K562 (cell line): ENCODE results near the gene TACR2. TPM values are rescaled to one million over a fixed set of nuclear protein-coding genes. Genes with fewer than 3 reads are reported as not detected.
A peak's percentile ranks its signal among the peaks of the same experiment; 100 is the strongest.

Source experiments
- ATAC-seq: fragments of 200-7000 bp; cut with Tn5 transposase; 3 replicates; pipeline ENCODE4 v1.9.1; 2020; ENCODE audit warnings: moderate library complexity
- BruUV-seq: library from RNA; stranded (reverse); fragments of 400-500 nt; replicated peaks from 2 replicates; lab custom pipeline; 2021; lab: Mats Ljungman, UMichigan
- CTCF ChIA-PET: fragments of 300-600 bp; formaldehyde crosslinking; extraction: SDS; loops from one replicate; lab custom pipeline; 2021; ENCODE audit warnings: low intra/inter-chr PET ratio; lab: Yijun Ruan, JAX
- POLR2A ChIA-PET: fragments of 300-600, 350-650 bp; sonication (Branson Sonifier 250); formaldehyde crosslinking; extraction: SDS; loops from one replicate; lab custom pipeline; 2021; ENCODE audit warnings: antibody characterized with exemption, inconsistent platforms; lab: Yijun Ruan, JAX
- DNase-seq, 4 experiments: peaks; one replicate each; pipeline versions ENCODE4 v3.0.0 to v3.0.0-alpha.2; 2011 to 2018; ENCODE audit warnings: low spot score in 3 of 4, mixed read lengths in 3 of 4; ENCODE audit errors: extremely low read depth in 1 of 4
- FAIRE-seq: peaks from 2 replicates; lab custom pipeline; 2011; peaks lifted over from hg19 to GRCh38; lab: Jason Lieb, UNC
- H2AFZ ChIP-seq: 2 replicates; pipeline ENCODE4 v1.6.0; 2011; ENCODE audit warnings: low read depth, low read length, control low read depth, inconsistent platforms
- H3K27ac ChIP-seq: fragments of 200-600 bp; 3 replicates; pipeline ENCODE4 v1.8.0; 2011; ENCODE audit warnings: low read depth, mild to moderate bottlenecking, control low read depth, inconsistent platforms, low read length, moderate library complexity, mixed read lengths; ENCODE audit errors: extremely low read depth
- H3K27me3 ChIP-seq, 2 experiments: fragments of 300-600 bp in 1 of 2; 2 replicates in 1 of 2; 3 replicates in 1 of 2; pipeline versions ENCODE4 v1.6.0 to v1.8.0; 2011; ENCODE audit warnings: inconsistent platforms in 2 of 2, low read length in 2 of 2, mild to moderate bottlenecking in 1 of 2, mixed read lengths in 1 of 2, moderate library complexity in 1 of 2; ENCODE audit not compliant: control insufficient read depth in 2 of 2, insufficient read depth in 2 of 2
- H3K36me3 ChIP-seq: fragments of 300-600 bp; 3 replicates; pipeline ENCODE4 v1.8.0; 2011; ENCODE audit warnings: mild to moderate bottlenecking, low read length, inconsistent platforms; ENCODE audit not compliant: control insufficient read depth, insufficient read depth
- H3K4me1 ChIP-seq, 2 experiments: fragments of 200-600 bp in 1 of 2; replicated peaks in 1 of 2; 2 replicates in 1 of 2; 3 replicates in 1 of 2; pipeline versions ENCODE4 v1.5.1 to v1.8.0; 2011; ENCODE audit warnings: inconsistent platforms in 2 of 2, low read length in 2 of 2, mild to moderate bottlenecking in 1 of 2, mixed read lengths in 1 of 2, moderate library complexity in 1 of 2; ENCODE audit not compliant: control insufficient read depth in 2 of 2, insufficient read depth in 2 of 2
- H3K4me2 ChIP-seq: 2 replicates; pipeline ENCODE4 v1.6.1; 2011; ENCODE audit warnings: low read length, control low read depth, inconsistent platforms, mixed read lengths; ENCODE audit not compliant: insufficient read depth
- H3K4me3 ChIP-seq: fragments of 200-600 bp; sonication (generic), shearing (Covaris generic); 2 replicates; pipeline ENCODE4 v1.5.1; 2016; ENCODE audit warnings: control low read depth, inconsistent platforms
- H3K79me2 ChIP-seq: fragments of 200-600 bp; 3 replicates; pipeline ENCODE4 v1.8.0; 2011; ENCODE audit warnings: low read length, inconsistent platforms; ENCODE audit not compliant: control insufficient read depth, insufficient read depth
- H3K9ac ChIP-seq, 2 experiments: 2 replicates each; pipeline versions ENCODE4 v1.6.0 to v1.6.1; 2011; ENCODE audit warnings: low read depth in 2 of 2, low read length in 2 of 2, control low read depth in 1 of 2, inconsistent platforms in 1 of 2, mild to moderate bottlenecking in 1 of 2, mixed read lengths in 1 of 2; ENCODE audit not compliant: insufficient read depth in 1 of 2
- H3K9me1 ChIP-seq: one replicate; pipeline ENCODE4 v1.6.0; 2011; ENCODE audit warnings: inconsistent platforms, mild to moderate bottlenecking, low read length, moderate library complexity; ENCODE audit not compliant: control insufficient read depth, insufficient read depth
- H3K9me3 ChIP-seq: replicated peaks from 2 replicates; pipeline ENCODE4 v1.5.1; 2011; ENCODE audit warnings: low read depth, low read length, inconsistent platforms; ENCODE audit not compliant: control insufficient read depth, insufficient read depth
- H4K20me1 ChIP-seq: replicated peaks from 2 replicates; pipeline ENCODE4 v1.6.1; 2011; ENCODE audit warnings: low read length, inconsistent platforms, mixed read lengths; ENCODE audit not compliant: control insufficient read depth, insufficient read depth
- DACH1 ChIP-seq: fragments of 450-650 bp; IDR thresholded peaks from 2 replicates; pipeline ENCODE4 v1.6.1; 2018; ENCODE audit not compliant: partially characterized antibody
- GATAD2B ChIP-seq: fragments of 450-650 bp; IDR thresholded peaks from 2 replicates; pipeline ENCODE4 v1.6.1; 2017; ENCODE audit warnings: mild to moderate bottlenecking, borderline replicate concordance
- KDM5B ChIP-seq: fragments of 200-600 bp; sonication (generic); IDR thresholded peaks from 2 replicates; pipeline ENCODE4 v1.6.1; 2012; ENCODE audit warnings: low read depth, mild to moderate bottlenecking, moderate library complexity, low read length, control low read depth, inconsistent platforms; ENCODE audit not compliant: insufficient replicate concordance
- MTF1 ChIP-seq: fragments of 250-450 bp; sonication (Bioruptor Pico); IDR thresholded peaks from 2 replicates; pipeline ENCODE4 v1.9.0; 2021; ENCODE audit warnings: moderate library complexity, mild to moderate bottlenecking, inconsistent platforms, borderline replicate concordance
- PHB ChIP-seq: fragments of 250-450 bp; sonication (Bioruptor Pico); IDR thresholded peaks from 2 replicates; pipeline ENCODE4 v1.5.0; 2021
- POLR2G ChIP-seq: fragments of 200-400 bp; formaldehyde crosslinking; IDR thresholded peaks from 2 replicates; pipeline ENCODE4 v1.6.1; 2017; ENCODE audit warnings: low read depth, mild to moderate bottlenecking, antibody characterized with exemption, low read length, moderate library complexity
- ZBTB7A ChIP-seq: IDR thresholded peaks from 2 replicates; pipeline ENCODE4 v1.6.1; 2011; ENCODE audit warnings: low read depth, mild to moderate bottlenecking, low read length, moderate library complexity, borderline replicate concordance; ENCODE audit not compliant: control insufficient read depth
- ZNF175 ChIP-seq: fragments of 200-800 bp; sonication (Bioruptor generic); IDR thresholded peaks from 2 replicates; pipeline ENCODE4 v1.6.1; 2016; ENCODE audit warnings: low read depth, mild to moderate bottlenecking, missing genetic modification characterization, missing compliant biosample characterization
- WGBS: fragments of 100-300 bp; shearing (Covaris generic); methylation state at CpG from one replicate; pipeline ENCODE4 v1.1.6; 2016; ENCODE audit warnings: low coverage, mixed read lengths; ENCODE audit not compliant: insufficient coverage; ENCODE audit errors: missing lambda C conversion rate; 5-methylcytosine and 5-hydroxymethylcytosine counted together
- in situ Hi-C: fragments of 300-500 bp; cut with MboI; formaldehyde crosslinking; loops from 4 replicates; pipeline ENCODE4 v1.15.0; 2018; ENCODE audit warnings: inconsistent platforms, mixed read lengths
- intact Hi-C: fragments of 100-400 bp; cut with micrococcal nuclease; formaldehyde crosslinking; loops from 2 replicates; pipeline ENCODE4 v1.14.2; 2022
- polyA plus RNA-seq, 8 experiments: library from polyadenylated mRNA; depleted of rRNA in 4 of 8; stranded (reverse) in 5 of 8; unstranded in 3 of 8; fragments of >200 nt; fragmentation: Nextera tagmentation in 2 of 8; fragmentation: Illumina TruSeq in 1 of 8; extraction: Ambion mirVana in 2 of 8; extraction: Trizol in 1 of 8; gene quantifications; 2 replicates each; pipeline versions ENCODE4 v1.2.1 to v1.2.3, GENCODE V29; 2011 to 2014; ENCODE audit warnings: inconsistent platforms in 1 of 8, missing spikeins in 1 of 8
- total RNA-seq, 7 experiments: library from RNA; depleted of rRNA in 6 of 7; stranded (reverse); fragments of >200 nt in 6 of 7; fragmentation: Illumina TruSeq in 2 of 7; extraction: Trizol in 2 of 7; gene quantifications; 2 replicates each; pipeline versions ENCODE4 v1.2.1 to v1.2.3, GENCODE V29; 2011 to 2021; ENCODE audit warnings: low replicate concordance in 1 of 7
- TF ChIP-seq, protein P1 (sequence below): sonication (generic); formaldehyde crosslinking; IDR thresholded peaks from 2 replicates; pipeline ENCODE4 v1.8.0; 2023; ENCODE audit warnings: missing genetic modification reagents, mild to moderate bottlenecking, borderline replicate concordance
- TF ChIP-seq, protein P2 (sequence below): sonication (generic); formaldehyde crosslinking; IDR thresholded peaks from 2 replicates; pipeline ENCODE4 v1.9.0; 2022; ENCODE audit warnings: mild to moderate bottlenecking, missing genetic modification reagents
- TF ChIP-seq, protein P3 (sequence below): fragments of 450-650 bp; formaldehyde crosslinking; IDR thresholded peaks from 2 replicates; pipeline ENCODE4 v1.4.0; 2020; ENCODE audit warnings: mild to moderate bottlenecking

Gene TACR2
- total and polyA plus RNA-seq, 9 of the 15 experiments (the other 6 are each of a cell fraction or from before 2014, with no cell fraction given): not detected

DNA sequence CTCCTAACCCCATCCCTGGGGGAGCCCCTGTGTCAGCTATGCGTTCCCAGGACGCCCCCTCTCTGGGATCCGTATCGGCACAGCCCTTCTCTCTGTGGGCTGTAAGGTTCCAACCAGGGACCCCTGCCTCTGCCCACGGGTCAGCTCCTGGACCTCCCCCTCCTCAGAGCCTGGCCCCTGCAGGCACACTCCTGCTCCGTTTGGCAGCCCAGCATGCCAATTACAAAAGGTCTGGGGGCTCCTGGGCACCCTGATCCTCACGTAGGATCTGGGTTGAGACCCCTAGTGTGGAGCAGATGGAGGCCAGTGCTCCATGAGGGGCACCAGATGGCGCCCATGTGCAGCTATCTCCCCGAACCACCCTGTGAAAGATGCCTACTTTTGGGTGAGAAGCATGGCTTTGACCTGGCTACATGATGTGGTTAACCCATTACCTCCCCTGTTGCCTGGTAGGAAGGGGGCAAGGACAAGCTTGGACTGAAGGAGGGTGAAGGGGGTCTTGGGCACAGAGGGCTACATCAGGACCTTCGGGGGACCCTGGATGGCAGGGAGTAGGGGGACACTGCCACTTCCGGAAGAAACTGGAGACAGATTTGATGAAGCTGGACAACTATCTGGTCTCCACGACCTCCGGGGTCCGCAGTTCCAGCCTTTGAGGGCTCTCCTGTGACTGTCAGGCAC, 9.0 kb downstream of the TACR2 start:
- Histone ChIP-seq H3K4me1 (peaks cover 24 to 25% of the 10 kb centered on the region in 2 experiments), H3K36me3 (peaks cover 17% of the 10 kb centered on the region; the same call in 2 of the 3 replicates), H3K4me3 (no peak overlapping the region), H3K9me3 (no peaks in the 10 kb centered on the region), H3K4me2 (peak overlapping the region; percentile 17; the same call in 1 of the 2 replicates), H2AFZ (peak overlapping the region; percentile 79), H3K9me1 (peaks cover 2% of the 10 kb centered on the region), H3K9ac (peak overlapping the region; percentile 58 to 61; a peak in 2 of 4 replicates), H3K79me2 (no peaks in the 10 kb centered on the region), H4K20me1 (0 out of 2 replicates have a peak, but pooled peaks cover 4% of the 10 kb centered on the region), H3K27me3 (no peaks in the 10 kb centered on the region), H3K27ac (no peak overlapping the region; the same call in 2 of the 3 replicates)
- peak; percentile 76 for FAIRE-seq
- POLR2A ChIA-PET: interaction anchor here (0.7 to 1.7 kb wide), 6 partner anchors 10 to 194 kb away, joined by 3 to 7 read pairs (median 4); no protein-coding TSS in a partner anchor
- in situ Hi-C loops (no loop called here), intact Hi-C loops (loop anchor here (1.0 kb wide), 1 partner anchor 170 kb away; no protein-coding TSS in a partner anchor)
- peak; percentile 20 for ATAC-seq
- no TSS peak for BruUV-seq
- DNase-seq: peak in 3 of 4 experiments; percentile 56 to 58 (median 57)
- CTCF ChIA-PET: interaction anchor here (0.7 to 3.3 kb wide), 5 partner anchors 100 to 285 kb away, joined by 3 to 37 read pairs (median 4); no protein-coding TSS in a partner anchor
- WGBS: 59% methylated on average over 14 of the region's 14 CpGs
- no peak for TF ChIP-seq ZNF175 (CRISPR knock-in tag)
- TF ChIP-seq, protein P1, sequence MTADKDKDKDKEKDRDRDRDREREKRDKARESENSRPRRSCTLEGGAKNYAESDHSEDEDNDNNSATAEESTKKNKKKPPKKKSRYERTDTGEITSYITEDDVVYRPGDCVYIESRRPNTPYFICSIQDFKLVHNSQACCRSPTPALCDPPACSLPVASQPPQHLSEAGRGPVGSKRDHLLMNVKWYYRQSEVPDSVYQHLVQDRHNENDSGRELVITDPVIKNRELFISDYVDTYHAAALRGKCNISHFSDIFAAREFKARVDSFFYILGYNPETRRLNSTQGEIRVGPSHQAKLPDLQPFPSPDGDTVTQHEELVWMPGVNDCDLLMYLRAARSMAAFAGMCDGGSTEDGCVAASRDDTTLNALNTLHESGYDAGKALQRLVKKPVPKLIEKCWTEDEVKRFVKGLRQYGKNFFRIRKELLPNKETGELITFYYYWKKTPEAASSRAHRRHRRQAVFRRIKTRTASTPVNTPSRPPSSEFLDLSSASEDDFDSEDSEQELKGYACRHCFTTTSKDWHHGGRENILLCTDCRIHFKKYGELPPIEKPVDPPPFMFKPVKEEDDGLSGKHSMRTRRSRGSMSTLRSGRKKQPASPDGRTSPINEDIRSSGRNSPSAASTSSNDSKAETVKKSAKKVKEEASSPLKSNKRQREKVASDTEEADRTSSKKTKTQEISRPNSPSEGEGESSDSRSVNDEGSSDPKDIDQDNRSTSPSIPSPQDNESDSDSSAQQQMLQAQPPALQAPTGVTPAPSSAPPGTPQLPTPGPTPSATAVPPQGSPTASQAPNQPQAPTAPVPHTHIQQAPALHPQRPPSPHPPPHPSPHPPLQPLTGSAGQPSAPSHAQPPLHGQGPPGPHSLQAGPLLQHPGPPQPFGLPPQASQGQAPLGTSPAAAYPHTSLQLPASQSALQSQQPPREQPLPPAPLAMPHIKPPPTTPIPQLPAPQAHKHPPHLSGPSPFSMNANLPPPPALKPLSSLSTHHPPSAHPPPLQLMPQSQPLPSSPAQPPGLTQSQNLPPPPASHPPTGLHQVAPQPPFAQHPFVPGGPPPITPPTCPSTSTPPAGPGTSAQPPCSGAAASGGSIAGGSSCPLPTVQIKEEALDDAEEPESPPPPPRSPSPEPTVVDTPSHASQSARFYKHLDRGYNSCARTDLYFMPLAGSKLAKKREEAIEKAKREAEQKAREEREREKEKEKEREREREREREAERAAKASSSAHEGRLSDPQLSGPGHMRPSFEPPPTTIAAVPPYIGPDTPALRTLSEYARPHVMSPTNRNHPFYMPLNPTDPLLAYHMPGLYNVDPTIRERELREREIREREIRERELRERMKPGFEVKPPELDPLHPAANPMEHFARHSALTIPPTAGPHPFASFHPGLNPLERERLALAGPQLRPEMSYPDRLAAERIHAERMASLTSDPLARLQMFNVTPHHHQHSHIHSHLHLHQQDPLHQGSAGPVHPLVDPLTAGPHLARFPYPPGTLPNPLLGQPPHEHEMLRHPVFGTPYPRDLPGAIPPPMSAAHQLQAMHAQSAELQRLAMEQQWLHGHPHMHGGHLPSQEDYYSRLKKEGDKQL (CRISPR knock-in tag): no peak
- no peak for TF ChIP-seq MTF1
- TF ChIP-seq DACH1: no peak
- TF ChIP-seq GATAD2B: no peak
- peak; percentile 55; the same call in 1 of the 2 replicates for TF ChIP-seq POLR2G
- TF ChIP-seq, protein P2, sequence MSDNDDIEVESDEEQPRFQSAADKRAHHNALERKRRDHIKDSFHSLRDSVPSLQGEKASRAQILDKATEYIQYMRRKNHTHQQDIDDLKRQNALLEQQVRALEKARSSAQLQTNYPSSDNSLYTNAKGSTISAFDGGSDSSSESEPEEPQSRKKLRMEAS: peak; percentile 32
- no peak for TF ChIP-seq PHB (CRISPR knock-in tag)
- TF ChIP-seq, protein P3, sequence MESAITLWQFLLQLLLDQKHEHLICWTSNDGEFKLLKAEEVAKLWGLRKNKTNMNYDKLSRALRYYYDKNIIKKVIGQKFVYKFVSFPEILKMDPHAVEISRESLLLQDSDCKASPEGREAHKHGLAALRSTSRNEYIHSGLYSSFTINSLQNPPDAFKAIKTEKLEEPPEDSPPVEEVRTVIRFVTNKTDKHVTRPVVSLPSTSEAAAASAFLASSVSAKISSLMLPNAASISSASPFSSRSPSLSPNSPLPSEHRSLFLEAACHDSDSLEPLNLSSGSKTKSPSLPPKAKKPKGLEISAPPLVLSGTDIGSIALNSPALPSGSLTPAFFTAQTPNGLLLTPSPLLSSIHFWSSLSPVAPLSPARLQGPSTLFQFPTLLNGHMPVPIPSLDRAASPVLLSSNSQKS (CRISPR knock-in tag): no peak
- peak; percentile 12 for TF ChIP-seq KDM5B
- TF ChIP-seq ZBTB7A: peak; percentile 32; the same call in 1 of the 2 replicates
